Measurements from ENCODE around the gene ARFGAP2. TPM values are rescaled to one million over a fixed set of nuclear protein-coding genes. Genes with fewer than 3 reads are reported as not detected.
A peak's percentile ranks its signal among the peaks of the same experiment; 100 is the strongest.

ARFGAP2 gene
- total RNA-seq, 4 donors from 2014 or later = 92.5 to 141 (median 120) TPM

- intact Hi-C loops (cut with DNase I) = no loop called here
- WGBS = 28% methylated on average over 5 of the region's 5 CpGs
Measured at GRCh38 chr11:47187723-47188122, 11.0 kb upstream of the ARFGAP2 start.

DNA sequence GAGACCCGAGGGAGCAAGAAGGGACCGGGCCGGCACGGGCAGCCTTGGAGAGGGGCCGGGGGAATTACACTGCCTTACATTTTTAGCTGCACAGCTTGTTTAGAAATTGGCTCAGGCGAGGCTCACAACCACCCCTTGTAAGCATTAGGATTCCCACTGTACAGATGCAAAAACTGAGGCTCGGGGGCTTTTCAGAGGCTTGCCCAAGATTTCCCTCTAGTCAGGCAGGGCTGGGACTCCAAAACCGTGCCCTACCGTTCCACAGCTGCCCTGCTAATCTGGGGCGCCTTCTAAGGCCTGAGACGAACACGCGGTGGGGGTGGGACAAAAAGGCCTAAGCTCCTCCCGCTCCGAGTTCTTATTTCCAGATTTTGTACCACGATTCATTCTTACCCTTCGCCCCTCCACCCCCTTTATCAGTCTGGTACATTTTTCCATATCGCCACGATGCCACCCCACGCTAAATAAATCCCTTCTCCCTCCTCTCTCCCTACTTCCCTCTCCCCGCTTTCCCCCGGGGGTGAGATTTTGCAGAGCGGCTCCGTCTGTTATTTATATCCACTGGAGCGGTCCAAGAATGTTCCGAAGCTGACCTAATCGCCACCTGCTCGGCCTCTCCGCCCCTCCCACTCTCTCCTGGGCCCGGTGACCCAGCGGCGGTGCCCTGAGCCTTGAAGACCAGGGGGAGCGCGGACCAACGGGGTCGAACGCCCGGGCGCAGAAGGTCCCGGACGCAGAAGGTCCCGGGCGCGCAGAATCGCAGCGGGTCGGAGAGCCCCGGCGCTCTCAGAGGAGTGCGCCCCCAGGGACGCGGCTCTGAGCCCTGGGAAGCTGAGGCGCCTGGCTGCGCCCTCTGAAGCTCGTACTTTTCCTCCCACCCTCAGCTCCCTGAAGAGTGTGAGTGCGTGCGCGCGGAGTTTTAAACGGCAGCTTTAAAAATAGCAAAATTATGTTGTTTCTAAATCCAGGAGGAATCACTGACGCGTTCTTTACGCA is 10.3 kb upstream of the ARFGAP2 start:
- H3K4me3 ChIP-seq = peak overlapping the region; percentile 74 to 94 (median 83)
- intact Hi-C loops (cut with DNase I) = no loop called here
- DNase-seq (ENCODE audit: extremely low spot score) = no peak
- WGBS = 3% methylated on average over 35 of the region's 63 CpGs
- no peaks in the 10 kb centered on the region for H3K9me3 ChIP-seq
- no peak for TF ChIP-seq CTCF (IDR thresholded peaks at IDR 0.05)
- peak; percentile 24 for TF ChIP-seq POLR2A (IDR thresholded peaks at IDR 0.05; ENCODE audit: low read depth)
- TF ChIP-seq EP300 (IDR thresholded peaks at IDR 0.05) = no peak
- peak; percentile 70 to 72 for TF ChIP-seq POLR2AphosphoS5 (IDR thresholded peaks at IDR 0.05)
- peaks cover 40 to 72% (median 70%) of the 10 kb centered on the region in 4 donors for H3K4me1 ChIP-seq
- H3K27ac ChIP-seq (replicated peaks in 1 of 4) = peak overlapping the region; percentile 91 to 97 (median 95)
- H3K36me3 ChIP-seq = peaks cover 0 to 13% (median 0%) of the 10 kb centered on the region in 4 donors
- peaks cover 0 to 5% (median 0%) of the 10 kb centered on the region in 4 donors for H3K27me3 ChIP-seq

More at GRCh38 chr11:47187723-47188122, 11.0 kb upstream of the ARFGAP2 start:
- peak overlapping the region; percentile 74 to 94 (median 83) for H3K4me3 ChIP-seq
- H3K4me1 ChIP-seq = peaks cover 39 to 68% (median 65%) of the 10 kb centered on the region in 4 donors
- TF ChIP-seq POLR2AphosphoS5 (IDR thresholded peaks at IDR 0.05) (no peak), CTCF (IDR thresholded peaks at IDR 0.05) (no peak), EP300 (IDR thresholded peaks at IDR 0.05) (no peak), POLR2A (IDR thresholded peaks at IDR 0.05; ENCODE audit: low read depth) (no peak)
- peak overlapping the region; percentile 91 to 97 (median 95) for H3K27ac ChIP-seq (replicated peaks in 1 of 4)
- peaks cover 0 to 7% (median 0%) of the 10 kb centered on the region in 4 donors for H3K36me3 ChIP-seq
- peaks cover 0 to 5% (median 0%) of the 10 kb centered on the region in 4 donors for H3K27me3 ChIP-seq
- no peaks in the 10 kb centered on the region for H3K9me3 ChIP-seq
- DNase-seq (ENCODE audit: extremely low spot score) = no peak

DNA sequence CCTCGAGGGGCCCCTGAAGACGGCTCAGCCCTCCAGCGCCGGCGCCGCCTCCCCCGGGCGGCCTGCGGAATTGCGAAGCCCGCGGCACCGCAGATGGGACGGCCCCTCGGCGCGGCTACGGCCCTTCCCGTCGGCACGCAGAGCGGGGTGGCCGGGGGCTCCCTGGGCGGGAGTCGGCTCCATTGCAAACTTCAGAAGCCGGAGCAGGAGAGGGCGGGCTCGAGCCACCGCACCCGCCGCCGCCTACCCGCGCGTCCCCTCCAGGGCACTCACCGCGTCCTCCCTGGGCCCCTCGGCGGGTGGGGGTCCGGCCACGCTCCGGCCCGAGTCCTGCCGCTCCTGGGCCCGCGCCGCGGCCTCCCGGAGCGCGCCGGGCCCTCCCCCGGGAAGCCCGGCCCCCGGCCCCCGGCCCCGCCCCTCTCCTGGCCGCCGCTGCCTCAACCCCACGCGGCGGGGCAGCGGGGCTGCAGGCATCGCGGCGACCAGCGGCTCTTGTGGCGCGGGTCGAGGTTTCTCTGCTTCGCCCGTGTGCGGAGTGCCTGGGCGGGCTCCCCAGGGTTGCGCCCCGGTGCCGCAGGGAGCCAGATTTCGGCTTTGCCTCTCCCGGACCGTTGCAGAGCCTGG is 9.5 kb upstream of the ARFGAP2 start, which contains the start of gene PACSIN3:
TSS of gene PACSIN3 (minus strand) at position 359 of the 624 bp plus-strand sequence. CDS start 3,707 bp downstream, outside the sequence.
- H3K27ac ChIP-seq (replicated peaks in 1 of 4) = peak within 1 kb of the TSS; percentile 91 to 97 (median 95)
- peak in 1 of 3 experiments; percentile 32 for TF ChIP-seq CTCF (IDR thresholded peaks at IDR 0.05)
- TF ChIP-seq POLR2A (IDR thresholded peaks at IDR 0.05; ENCODE audit: low read depth) = no peak
- no peak for TF ChIP-seq EP300 (IDR thresholded peaks at IDR 0.05)
- peak in 1 of 2 donors; percentile 3 for TF ChIP-seq POLR2AphosphoS5 (IDR thresholded peaks at IDR 0.05)
- peaks cover 0 to 17% (median 0%) of the 10 kb centered on the region in 4 donors for H3K36me3 ChIP-seq
- peaks cover 0 to 5% (median 0%) of the 10 kb centered on the region in 4 donors for H3K27me3 ChIP-seq
- H3K4me3 ChIP-seq = peak within 1 kb of the TSS; percentile 74 to 94 (median 83)
- intact Hi-C loops (cut with DNase I) = no loop called here
- no peak for DNase-seq (ENCODE audit: extremely low spot score)
- 2% methylated on average over 10 of the region's 80 CpGs for WGBS
- H3K9me3 ChIP-seq = no peaks in the 10 kb centered on the region
- peaks cover 40 to 72% (median 70%) of the 10 kb centered on the region in 4 donors for H3K4me1 ChIP-seq

DNA sequence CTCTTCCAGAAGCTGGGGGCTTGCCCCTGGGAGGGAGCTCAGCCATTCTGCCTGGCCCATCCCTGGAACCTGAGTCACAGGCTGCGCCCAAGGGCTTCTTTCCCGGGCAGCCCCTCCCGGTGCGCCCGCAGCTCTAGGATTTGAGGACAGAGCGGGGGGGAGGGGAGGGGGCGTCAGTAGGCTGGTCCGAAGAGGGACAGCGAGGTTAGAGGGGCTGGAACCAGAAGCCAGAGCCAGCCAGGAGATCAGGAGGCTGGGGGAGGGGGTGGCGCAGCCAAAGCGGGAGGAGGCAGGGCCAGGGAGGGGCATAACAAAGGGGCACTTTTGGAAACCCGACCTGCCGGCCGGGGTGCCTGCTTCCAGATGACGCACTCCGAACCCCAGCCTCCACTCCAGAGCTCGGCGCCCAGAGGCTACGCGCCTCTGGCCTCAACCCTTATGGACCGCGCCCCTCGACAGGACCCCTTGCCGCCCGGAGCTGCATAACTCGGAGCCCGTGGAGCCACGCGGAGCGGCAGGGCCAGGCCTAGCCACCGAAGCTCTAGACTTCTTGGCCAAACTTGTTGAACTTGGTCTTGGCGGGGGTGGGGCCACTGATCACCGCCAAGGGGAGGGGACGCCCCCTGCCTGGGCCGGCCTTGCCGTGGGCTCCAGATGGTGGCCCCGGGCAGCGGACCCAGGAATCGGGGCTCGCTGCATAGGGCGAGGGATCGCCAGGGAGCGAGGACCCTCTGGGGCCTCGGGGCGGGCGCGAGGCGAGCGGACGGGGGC is 8.8 kb upstream of the ARFGAP2 start:
- intact Hi-C loops (cut with DNase I) = loop anchor here (2.0 kb wide), 1 partner anchor 29 kb away; the partner anchor contains the start of gene DDB2
- TF ChIP-seq POLR2AphosphoS5 (IDR thresholded peaks at IDR 0.05) = peak; percentile 35 to 77
- no peak for TF ChIP-seq EP300 (IDR thresholded peaks at IDR 0.05)
- peaks cover 0 to 5% (median 0%) of the 10 kb centered on the region in 4 donors for H3K27me3 ChIP-seq
- H3K9me3 ChIP-seq = no peaks in the 10 kb centered on the region
- no peak for DNase-seq (ENCODE audit: extremely low spot score)
- H3K4me3 ChIP-seq = peak overlapping the region; percentile 74 to 94 (median 83)
- peak overlapping the region; percentile 91 to 97 (median 95) for H3K27ac ChIP-seq (replicated peaks in 1 of 4)
- H3K36me3 ChIP-seq = peaks cover 0 to 21% (median 3%) of the 10 kb centered on the region in 4 donors
- WGBS = no CpG with 5 or more reads among the region's 50 CpGs
- peaks cover 40 to 72% (median 70%) of the 10 kb centered on the region in 4 donors for H3K4me1 ChIP-seq
